Left lobe of liver (tissue), 2 donors: ENCODE measurements around the gene CBLC. TPM values are rescaled to one million over a fixed set of nuclear protein-coding genes. Genes with fewer than 3 reads are reported as not detected.
A peak's percentile ranks its signal among the peaks of the same experiment; 100 is the strongest.

Source experiments
- ATAC-seq: fragments of 200-7000 bp; cut with Tn5 transposase; one replicate; pipeline ENCODE4 v1.9.1; 2020; ENCODE audit warnings: mild to moderate bottlenecking, moderate library complexity
- DNase-seq: peaks from one replicate; pipeline ENCODE4 v3.0.0-alpha.2; 2020; ENCODE audit warnings: low spot score
- total RNA-seq: library from RNA; stranded (reverse); gene quantifications from one replicate; pipeline ENCODE4 v1.2.1, GENCODE V29; 2021
- donor health status: DM: no; HTN: no; CAD: no; lungs with moderate emphysema.
- donor health status: DM: no; HTN: yes; CAD: no.

The CBLC gene
- total RNA-seq, 1 donor from 2014 or later: 14.0 TPM

DNA sequence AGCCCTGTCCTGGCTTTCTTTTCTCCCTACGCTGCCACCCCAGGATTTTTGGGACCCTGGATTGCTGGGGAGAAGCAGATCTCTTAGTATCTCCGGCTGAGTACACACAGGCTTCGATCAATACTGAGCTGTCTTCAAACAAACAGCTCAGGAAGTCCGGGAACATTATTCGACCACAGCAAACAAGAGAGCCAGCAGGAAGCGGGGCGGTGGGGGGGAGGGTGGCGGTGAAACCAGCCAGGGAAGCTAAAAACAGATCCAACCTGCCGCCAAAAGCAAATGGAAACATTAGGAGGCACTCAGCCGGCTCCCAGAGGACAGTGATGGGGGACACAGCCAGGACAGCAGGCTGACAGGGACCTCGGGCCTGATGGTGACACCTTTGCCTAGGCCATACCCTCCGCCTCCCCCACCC, 19.0 kb downstream of the CBLC start:
- DNase-seq (peak; percentile 83), ATAC-seq (peak; percentile 78)

DNA sequence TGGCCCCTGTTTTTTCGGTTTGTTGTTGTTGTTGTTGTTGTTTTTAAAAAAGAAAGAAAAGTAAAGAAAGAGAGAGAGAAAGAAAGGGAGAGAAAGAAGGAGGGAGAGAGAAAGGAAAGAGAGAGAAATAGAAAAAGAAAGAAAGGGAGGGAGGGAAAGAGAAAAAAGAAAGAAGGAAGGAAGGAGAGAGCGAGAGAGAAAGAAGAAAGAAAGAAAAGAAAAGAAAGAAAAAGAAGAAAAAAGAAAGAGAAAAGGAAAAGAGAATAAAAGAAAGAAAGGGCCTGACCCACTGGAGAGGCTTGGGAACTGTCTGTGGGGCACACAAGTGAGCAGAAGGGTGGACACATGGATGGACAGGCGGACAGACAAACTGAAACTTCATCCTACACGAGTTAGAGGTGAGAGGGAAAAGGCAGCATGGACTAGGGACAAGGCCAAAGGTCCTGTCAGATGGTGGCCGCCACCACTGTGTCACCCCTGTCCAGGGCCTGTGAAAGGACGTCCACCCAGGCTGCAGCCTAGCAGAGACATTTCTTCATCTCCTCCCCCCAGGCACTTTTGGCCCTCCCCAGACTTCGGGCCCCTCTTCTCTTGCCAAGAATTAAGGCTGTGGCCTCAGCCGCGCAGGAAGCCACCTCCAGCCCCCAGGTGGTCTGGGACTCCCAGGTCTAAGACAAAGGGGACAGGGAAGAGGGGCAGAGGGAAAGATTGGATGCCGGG, 22.1 kb downstream of the CBLC start:
- DNase-seq (no peak), ATAC-seq (peak; percentile 64)

DNA sequence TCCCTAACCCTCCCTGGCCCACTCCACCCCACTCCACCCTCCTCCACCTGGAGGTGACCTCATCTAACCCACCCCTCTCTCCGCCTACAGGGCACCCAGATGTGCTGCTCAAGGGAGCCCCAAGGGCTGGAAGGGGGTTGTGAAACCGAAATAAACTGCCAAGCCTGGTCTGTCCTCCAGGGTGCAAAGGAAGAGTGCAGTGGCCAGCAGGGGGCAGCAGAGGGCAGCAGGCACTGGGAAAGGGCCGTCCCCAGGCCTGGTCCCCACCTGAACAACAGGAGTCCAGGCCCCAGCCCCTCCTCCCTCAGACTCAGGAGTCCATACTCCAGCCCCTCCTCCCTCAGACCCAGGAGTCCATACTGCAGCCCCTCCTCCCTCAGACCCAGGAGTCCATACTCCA, 22.8 kb downstream of the CBLC start:
- ATAC-seq (peak; percentile 91), DNase-seq (peak; percentile 85)

DNA sequence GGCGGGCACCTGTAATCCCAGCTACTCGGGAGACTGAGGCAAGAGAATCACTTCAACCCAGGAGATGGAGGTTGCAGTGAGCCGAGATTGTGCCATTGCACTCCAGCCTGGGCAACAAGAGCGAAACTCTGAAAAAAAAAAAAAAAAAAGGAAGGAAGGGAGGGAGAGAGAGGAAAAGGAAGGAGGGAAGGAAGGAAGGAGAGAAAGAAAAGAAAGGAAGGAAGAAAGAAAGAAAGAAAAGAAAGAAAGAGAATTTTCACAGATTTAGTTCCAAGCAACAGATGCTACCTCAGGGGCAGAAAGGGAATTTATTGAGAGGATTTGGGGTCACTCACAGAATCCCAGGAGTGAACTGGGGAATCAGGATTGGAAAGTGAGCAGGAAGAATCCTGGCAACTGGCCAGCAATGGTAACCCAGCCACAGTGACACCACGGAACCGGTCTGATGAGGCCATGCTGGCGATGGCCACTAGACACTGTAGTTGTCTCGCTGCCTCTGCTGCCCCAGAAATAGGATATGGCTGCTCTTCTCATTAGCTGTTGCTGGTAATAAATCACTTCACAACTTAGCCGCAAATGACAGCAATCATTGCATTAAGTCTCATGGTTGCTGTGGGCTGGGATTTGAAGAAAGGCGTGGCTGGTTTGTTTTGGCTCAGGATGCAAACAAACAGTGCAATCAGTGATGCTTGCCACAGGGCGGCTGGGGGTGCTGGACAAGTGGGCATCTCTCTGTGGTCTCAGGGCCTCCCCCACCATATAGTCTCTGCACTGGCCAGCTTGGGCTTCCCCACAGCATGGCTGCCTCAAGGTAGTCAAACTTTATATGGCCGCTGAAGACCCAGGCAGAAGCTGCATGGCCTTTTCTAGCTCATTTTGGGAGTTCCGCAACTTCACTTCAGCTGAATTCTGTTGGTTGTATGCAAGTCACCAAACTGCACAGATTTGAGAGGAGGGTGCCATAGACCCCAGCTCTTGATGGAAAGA, 26.0 kb downstream of the CBLC start:
- ATAC-seq (no peak), DNase-seq (no peak)

DNA sequence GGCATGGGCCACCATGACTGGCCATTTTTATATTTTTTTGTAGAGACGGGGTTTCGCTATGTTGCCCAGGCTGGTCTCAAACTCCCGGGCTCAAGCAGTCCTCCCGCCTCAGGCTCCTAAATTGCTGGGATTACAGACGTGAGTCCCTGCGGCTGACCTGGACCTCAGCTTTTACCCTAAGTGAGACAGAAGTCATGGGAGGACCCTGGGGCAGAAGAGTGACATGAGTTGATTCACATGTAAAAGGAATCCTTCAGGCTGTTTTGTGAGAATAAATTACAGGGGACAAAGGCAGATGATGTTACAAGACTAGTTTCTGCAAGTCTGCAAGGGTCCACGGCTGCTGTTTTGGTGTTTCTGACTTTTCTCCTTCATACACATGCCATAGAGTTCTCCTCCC, 28.6 kb downstream of the CBLC start:
- DNase-seq (no peak), ATAC-seq (no peak)

DNA sequence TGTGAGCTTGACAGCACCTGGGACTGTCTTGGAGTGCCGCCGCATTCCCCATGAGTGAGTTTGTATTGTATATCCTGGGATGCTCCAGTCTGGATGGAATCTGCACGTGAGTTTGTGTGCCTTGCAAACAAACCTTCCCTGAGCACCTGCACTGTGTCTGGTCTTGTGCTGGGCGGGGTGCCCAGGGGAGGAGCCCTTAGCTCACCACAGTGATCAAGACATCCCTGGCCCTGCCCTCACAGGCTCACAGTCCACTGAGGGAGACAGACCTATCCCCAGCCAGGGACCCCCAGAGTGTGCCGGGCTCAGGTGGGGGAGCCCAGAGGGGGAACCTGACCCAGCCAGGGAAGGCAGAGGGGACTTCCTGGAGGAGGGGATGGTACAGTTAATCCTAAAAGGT, 29.5 kb downstream of the CBLC start:
- ATAC-seq (peak; percentile 80), DNase-seq (peak; percentile 90)

DNA sequence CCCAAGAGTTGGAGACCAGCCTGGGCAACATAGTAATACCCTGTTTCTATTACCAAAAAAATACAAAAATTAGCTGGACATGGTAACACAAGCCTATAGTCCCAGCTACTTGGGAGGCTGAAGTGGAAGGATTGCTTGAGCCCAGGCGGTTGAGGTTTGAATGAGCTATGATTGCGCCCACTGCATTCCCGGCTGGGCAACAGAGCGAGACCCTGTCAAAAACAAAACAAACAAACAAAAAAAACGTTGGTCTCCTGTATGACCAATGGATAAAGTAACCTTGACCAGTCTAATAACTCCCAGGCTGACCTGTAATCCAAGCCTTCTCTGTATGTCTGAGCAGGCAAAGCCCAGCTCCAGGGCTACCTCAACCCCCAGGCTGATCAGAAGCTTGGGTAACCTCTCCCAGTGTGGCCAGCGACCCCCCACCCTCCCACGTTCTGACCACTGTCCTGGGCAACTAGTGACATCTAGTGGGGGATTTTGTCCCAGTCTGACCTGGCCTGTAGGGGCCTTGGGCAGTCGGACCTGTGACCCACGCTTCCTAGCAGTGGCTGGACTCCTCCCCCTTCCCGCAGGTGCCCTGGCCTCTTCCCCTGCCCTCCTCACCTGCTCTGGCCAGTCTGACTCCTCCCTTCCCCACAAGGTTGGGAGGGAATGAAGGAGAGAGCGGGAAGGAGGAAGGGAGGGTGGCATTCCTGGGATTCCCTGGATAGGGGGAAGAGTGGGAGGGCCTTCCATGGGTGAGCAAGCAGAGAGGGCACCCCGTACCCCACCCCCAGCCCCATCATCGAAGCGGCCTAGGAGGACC, 30.2 kb downstream of the CBLC start:
- ATAC-seq: peak; percentile 74
- peak; percentile 78 for DNase-seq

DNA sequence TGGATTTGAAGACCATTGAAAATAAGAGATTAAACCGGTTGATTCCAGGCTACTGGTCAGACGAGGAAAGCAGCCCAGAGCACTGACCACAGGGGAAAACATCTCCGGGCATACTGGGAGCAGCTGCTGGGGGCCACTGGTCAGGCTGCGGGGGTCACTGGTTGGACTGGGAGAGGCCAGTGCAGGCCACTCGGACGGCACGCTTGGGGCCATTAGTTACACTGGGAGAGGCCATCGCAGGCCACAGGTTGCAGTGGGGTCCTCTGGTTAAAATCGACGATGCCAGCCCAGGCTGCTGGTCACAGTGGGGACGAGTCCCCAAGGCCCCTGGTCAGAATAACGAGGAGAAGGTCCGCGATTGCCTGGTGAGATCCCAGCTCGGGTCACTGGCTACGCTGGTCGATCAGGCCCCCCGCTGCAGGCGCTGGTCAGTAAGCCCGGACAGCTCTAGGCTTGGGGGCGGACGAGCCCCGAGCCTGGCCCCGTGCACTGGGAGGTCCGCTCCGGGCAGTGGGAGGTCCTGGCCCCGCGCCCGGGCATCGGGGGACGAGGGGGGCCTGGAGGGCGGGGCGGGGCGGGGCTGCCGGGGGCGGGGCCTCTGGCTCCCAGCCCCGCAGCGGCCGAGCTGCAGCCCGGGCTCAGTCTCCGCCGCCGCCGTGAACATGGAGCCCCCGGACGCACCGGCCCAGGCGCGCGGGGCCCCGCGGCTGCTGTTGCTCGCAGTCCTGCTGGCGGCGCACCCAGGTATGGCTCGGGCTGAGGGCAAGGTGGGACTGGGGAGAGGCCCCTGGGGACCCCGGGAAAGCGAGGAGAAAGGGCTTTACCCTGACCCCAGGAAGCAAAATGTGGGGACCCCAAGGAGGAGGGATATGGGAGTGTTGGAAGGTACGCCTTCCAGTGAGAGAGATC, 31.0 kb downstream of the CBLC start, which contains the start of gene BCAM:
BCAM (plus strand) TSS at position 641 of the 909 bp plus-strand sequence; CDS start at position 663, 22 bp downstream.
- peak; percentile 83 for DNase-seq
- peak; percentile 72 for ATAC-seq

DNA sequence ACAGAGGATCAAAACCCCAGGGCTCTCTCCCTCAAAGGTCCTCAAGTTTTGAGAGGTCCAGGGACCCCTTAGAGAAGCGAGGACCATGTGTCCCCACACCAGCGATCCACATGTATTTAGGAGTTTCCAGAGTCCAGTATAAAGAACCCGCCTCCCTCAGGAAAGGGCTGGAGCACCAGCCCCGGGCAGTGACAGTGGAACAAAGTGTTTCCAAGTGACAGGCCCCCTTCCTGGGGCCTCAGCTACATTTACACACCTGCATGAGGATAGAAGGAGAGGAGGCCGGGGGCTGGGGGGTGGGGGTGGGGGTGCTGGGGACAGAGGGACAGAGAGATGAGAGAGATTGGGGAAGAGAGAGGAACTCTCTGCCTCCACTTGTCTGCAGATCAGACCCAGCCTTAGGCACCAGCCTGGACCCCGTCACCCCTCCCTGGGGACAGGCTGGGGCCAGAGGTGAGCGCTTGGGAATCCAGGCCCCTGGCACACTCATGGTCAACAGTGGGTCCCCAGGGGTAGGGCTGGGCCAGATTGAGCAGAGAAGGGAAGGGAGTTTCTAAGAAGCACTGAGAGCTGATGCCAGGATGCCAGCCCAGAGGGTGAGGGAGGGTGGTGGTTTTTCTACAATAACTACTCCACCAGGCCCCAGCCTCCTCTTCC, 32.0 kb downstream of the CBLC start:
- no peak for DNase-seq
- ATAC-seq: no peak

DNA sequence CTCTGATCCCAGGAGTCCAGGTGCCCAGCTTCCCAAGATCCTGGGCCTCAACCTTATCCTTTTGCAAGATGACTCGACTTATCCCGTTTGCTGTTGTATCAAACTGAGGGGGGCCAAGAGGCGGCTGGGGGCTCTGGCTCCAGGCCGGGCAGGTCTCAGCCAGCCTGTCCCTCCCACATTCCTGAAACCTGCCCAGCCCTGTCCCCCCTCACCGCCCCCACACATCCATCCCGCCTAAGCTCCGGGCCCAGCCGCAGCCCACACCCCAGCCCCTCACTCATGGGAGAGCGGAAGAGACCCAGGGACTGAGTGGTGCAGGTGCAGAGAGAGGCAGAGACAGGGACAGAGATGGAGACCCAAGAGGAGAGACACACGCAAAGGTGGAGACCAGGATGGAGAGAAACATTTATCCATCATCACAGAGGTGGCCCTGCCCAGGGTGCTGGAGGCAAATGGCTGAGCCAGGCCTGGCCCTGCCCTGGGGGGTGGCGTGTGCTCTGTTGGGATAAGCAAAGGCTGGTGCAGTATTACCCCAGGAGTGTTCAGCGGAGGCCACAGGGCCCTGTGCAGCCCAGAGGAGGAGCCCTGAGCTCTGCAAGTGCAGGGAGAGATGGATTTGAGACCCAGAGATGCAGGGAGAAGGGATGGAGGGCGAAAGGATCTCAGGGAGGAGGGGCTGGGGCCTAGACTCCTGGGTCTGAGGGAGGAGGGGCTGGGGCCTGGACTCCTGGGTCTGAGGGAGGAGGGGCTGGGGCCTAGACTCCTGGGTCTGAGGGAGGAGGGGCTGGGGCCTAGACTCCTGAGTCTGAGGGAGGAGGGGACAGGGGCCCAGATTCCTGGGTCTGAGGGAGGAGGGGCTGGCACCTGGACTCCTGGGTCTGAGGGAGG, 32.8 kb downstream of the CBLC start:
- DNase-seq (no peak), ATAC-seq (no peak)

DNA sequence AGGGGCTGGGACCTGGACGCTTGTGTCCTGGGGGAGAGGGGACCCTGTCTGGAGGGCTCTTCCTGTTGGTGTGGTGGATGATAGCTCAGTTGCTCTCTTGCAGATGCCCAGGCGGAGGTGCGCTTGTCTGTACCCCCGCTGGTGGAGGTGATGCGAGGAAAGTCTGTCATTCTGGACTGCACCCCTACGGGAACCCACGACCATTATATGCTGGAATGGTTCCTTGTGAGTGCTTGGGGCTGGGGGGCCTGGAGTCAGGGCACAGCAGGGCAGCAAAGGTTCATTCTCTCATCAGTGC, 33.4 kb downstream of the CBLC start:
- ATAC-seq: no peak
- DNase-seq: no peak

DNA sequence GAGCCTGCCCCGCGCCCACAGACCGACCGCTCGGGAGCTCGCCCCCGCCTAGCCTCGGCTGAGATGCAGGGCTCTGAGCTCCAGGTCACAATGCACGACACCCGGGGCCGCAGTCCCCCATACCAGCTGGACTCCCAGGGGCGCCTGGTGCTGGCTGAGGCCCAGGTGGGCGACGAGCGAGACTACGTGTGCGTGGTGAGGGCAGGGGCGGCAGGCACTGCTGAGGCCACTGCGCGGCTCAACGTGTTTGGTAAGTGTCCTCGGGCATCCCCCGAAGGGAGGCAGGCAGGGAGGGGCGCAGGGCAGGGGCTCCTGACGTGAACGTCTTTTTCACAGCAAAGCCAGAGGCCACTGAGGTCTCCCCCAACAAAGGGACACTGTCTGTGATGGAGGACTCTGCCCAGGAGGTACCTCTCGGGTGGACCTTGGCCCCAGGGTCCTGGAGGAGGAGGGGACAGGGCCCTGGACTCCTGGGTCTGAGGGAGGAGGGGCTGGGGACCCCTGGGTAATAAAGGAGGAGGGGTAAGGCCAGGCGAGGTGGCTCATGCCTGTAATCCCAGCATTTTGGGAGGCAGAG, 34.5 kb downstream of the CBLC start:
- no peak for ATAC-seq

DNA sequence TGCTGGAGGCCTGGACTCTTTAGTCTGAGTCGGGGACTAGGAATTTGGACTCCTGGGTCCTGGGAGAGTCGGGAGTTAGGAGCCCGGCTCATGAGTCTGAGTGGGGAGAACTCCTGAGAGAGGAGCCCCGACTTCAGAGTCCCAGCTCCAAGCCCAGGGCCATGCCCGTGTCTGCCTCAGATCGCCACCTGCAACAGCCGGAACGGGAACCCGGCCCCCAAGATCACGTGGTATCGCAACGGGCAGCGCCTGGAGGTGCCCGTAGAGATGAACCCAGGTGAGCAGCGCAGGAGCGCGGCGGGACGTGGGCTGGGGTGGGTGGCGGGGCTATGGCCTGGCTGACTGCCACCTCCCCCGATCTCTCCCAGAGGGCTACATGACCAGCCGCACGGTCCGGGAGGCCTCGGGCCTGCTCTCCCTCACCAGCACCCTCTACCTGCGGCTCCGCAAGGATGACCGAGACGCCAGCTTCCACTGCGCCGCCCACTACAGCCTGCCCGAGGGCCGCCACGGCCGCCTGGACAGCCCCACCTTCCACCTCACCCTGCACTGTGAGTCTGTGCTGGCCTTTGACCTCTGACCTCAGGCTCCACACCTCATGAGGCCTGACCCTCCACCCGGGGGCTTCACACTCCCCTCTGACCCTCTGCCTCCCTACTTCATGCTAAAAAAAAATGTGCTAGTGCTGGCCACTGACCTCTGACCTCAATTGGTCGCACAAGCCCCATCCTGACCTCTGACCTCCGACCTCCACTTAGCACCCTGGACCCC, 35.6 kb downstream of the CBLC start:
- DNase-seq (no peak), ATAC-seq (no peak)

More for the DNA sequence above, 34.5 kb downstream of the CBLC start:
- no peak for DNase-seq

DNA sequence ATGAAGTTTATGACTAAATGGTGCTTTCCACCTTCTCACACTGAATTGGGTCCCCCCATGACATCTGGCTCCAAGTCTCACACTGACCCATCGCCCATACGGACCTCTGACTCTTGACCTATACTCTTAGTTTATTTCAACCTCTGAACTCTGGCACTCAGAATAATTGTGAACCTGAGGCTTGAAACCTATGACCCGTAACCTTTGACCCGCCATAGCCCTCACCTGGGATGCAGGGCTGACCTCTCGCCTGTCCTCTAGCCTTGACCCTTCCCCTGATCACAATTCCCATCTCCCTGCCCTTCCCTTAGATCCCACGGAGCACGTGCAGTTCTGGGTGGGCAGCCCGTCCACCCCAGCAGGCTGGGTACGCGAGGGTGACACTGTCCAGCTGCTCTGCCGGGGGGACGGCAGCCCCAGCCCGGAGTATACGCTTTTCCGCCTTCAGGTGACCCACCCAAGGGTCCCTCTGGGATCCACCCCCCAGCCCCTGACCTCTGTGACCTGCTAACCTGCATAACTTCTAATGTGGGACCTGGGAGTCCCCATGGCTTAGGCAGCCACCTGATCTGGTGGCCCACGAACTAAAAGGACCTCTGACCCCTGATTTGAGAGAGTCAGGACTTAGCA, 36.3 kb downstream of the CBLC start:
- ATAC-seq (no peak), DNase-seq (no peak)

DNA sequence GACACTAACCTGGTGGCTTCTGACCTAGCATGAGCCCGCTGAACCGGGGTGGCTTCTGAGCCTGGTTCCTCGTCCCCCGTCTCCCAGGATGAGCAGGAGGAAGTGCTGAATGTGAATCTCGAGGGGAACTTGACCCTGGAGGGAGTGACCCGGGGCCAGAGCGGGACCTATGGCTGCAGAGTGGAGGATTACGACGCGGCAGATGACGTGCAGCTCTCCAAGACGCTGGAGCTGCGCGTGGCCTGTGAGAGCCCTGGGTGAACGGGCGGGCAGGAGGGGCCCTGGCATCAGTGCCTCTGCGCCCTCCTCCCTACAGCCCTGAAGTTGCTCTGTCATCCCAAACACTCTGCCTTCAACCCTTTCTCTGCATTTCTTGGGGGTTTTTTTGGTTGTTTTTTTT, 36.8 kb downstream of the CBLC start:
- DNase-seq (no peak), ATAC-seq (peak; percentile 33)

DNA sequence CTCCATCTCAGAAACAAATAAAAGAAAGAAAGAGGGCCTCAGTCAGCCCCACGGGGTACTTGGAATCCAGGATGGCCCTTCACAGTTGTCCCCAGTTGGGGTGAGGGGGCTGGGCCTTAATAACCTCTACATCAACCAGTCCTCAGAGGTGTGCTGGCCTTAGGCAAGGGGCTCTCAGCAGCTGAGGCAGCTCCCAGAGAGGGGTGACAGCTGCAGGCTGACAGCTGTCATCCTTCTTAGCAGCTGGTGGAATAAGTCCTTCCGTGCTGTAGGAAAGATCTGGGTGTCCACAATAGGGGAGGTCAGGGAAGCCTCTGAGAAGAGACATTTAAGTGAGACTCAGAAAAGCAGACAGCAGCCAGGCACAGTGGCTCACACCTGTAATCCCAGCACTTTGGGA, 38.6 kb downstream of the CBLC start:
- no peak for ATAC-seq
- DNase-seq: no peak
